Pancreas (tissue), 10 donors: ENCODE measurements around the gene EARS2. TPM values are rescaled to one million over a fixed set of nuclear protein-coding genes. Genes with fewer than 3 reads are reported as not detected.

Experiments used
- ATAC-seq, 4 donors: fragments of 200-7000 bp; cut with Tn5 transposase; one replicate each; pipeline versions ENCODE4 v1.8.0 to v1.9.1; 2020; ENCODE audit warnings: mild to moderate bottlenecking in 4 of 4, moderate library complexity in 4 of 4
- DNase-seq, 6 donors: peaks; one replicate each; pipeline ENCODE4 v3.0.0-alpha.2; 2020
- FAIRE-seq: peaks from 2 replicates; lab custom pipeline; 2012; peaks lifted over from hg19 to GRCh38; lab: Jason Lieb, UNC
- H3K27ac ChIP-seq, 4 donors: fragments of 200-600 bp; sonication (generic); 1 replicate in 3 of 4; 2 replicates in 1 of 4; pipeline versions ENCODE4 v1.5.0 to v1.8.0; 2020
- H3K27me3 ChIP-seq, 4 donors: fragments of 200-600 bp; one replicate each; pipeline ENCODE4 v1.8.0; 2021
- H3K36me3 ChIP-seq, 3 donors: fragments of 200-600 bp; sonication (generic) in 1 of 3; one replicate each; pipeline versions ENCODE4 v1.5.0 to v1.8.0; 2020 to 2021
- H3K4me1 ChIP-seq, 3 donors: fragments of 200-600 bp; one replicate each; pipeline ENCODE4 v1.8.0; 2021
- H3K4me3 ChIP-seq, 4 donors: fragments of 200-600 bp; sonication (generic) in 2 of 4; one replicate each; pipeline versions ENCODE4 v1.5.0 to v1.8.0; 2020 to 2021
- H3K9me3 ChIP-seq, 4 donors: fragments of 200-600 bp; one replicate each; pipeline ENCODE4 v1.8.0; 2021
- WGBS, 2 donors: extraction: QIAGEN DNeasy Blood & Tissue Kit; methylation state at CpG; one replicate each; pipeline ENCODE4 v1.1.7; 2013; 5-methylcytosine and 5-hydroxymethylcytosine counted together
- intact Hi-C, 3 donors: fragments of 100-400 bp; cut with DNase I; formaldehyde crosslinking; loops; one replicate each; pipeline versions ENCODE4 v1.11.1 to v1.14.2; 2022
- polyA plus RNA-seq, 2 donors: library from polyadenylated mRNA; stranded (reverse); fragments of 200-250 nt; gene quantifications; one replicate each; pipeline ENCODE4 v1.2.3, GENCODE V29; 2013
- total RNA-seq, 6 donors: library from RNA; stranded (reverse); fragmentation: NEBNext Ultra II Directional in 4 of 6; extraction: Animal tissue kit (Norgen Biotek cat#: 25700) in 4 of 6; gene quantifications; one replicate each; pipeline versions ENCODE4 v1.2.1 to v1.2.4, GENCODE V29; 2021 to 2023
- TF ChIP-seq, protein P1 (sequence below), 4 donors: fragments of 200-600 bp; sonication (generic) in 3 of 4; IDR thresholded peaks; one replicate each; pipeline versions ENCODE4 v1.5.0 to v1.8.0; 2021; ENCODE audit warnings: antibody characterized with exemption in 4 of 4
- donor health status: healthy with polysubstance abuse.
- donor health status: DM: no; HTN: no; CAD: no; lungs with moderate emphysema.
- donor health status: DM: no; HTN: no; CAD: no.
- donor health status: control.
- donor health status: control.
- donor health status: Bipolar disorder and iron deficiency.
- donor health status: DM: yes; HTN: yes; CAD: no.
- donor health status: DM: no; HTN: no; CAD: no.
- donor health status: DM: no; HTN: no; CAD: no.
- donor health status: DM: yes; HTN: yes; CAD: no.

Gene EARS2
- total and polyA plus RNA-seq, 8 donors: 8.2 to 11.6 (median 10.9) TPM

DNA sequence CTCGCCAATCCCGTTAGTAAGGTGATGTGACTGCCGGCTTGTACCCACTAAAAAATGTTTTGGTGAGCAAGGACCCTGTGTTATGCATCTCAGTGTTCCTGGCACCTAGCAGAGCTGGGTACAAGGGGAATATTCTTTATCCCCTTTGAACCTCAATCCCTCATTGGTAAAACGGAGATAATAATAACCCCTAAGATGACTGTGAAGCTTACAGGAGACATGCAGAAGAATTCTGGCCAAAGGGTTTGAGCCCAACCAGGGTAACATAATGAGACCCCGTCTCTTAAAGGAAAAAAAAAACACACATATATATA lies 47.8 kb downstream of the EARS2 start:
- Histone ChIP-seq H3K36me3 (peaks cover 0 to 3% (median 0%) of the 10 kb centered on the region in 3 donors), H3K9me3 (no peaks in the 10 kb centered on the region), H3K27ac (peak overlapping the region; percentile 85 to 92 (median 88)), H3K27me3 (no peaks in the 10 kb centered on the region), H3K4me3 (peak overlapping the region; percentile 80 to 96 (median 92)), H3K4me1 (peaks cover 7 to 32% (median 14%) of the 10 kb centered on the region in 3 donors)
- 1 to 2% methylated on average over 5 of the region's 5 CpGs for WGBS, 2 donors
- intact Hi-C loops: no loop called here
- TF ChIP-seq, protein P1, sequence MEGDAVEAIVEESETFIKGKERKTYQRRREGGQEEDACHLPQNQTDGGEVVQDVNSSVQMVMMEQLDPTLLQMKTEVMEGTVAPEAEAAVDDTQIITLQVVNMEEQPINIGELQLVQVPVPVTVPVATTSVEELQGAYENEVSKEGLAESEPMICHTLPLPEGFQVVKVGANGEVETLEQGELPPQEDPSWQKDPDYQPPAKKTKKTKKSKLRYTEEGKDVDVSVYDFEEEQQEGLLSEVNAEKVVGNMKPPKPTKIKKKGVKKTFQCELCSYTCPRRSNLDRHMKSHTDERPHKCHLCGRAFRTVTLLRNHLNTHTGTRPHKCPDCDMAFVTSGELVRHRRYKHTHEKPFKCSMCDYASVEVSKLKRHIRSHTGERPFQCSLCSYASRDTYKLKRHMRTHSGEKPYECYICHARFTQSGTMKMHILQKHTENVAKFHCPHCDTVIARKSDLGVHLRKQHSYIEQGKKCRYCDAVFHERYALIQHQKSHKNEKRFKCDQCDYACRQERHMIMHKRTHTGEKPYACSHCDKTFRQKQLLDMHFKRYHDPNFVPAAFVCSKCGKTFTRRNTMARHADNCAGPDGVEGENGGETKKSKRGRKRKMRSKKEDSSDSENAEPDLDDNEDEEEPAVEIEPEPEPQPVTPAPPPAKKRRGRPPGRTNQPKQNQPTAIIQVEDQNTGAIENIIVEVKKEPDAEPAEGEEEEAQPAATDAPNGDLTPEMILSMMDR (IDR thresholded peaks at IDR 0.05): no peak
- no peak for FAIRE-seq
- DNase-seq: no peak
- peak in 1 of 4 donors; percentile 2 for ATAC-seq

DNA sequence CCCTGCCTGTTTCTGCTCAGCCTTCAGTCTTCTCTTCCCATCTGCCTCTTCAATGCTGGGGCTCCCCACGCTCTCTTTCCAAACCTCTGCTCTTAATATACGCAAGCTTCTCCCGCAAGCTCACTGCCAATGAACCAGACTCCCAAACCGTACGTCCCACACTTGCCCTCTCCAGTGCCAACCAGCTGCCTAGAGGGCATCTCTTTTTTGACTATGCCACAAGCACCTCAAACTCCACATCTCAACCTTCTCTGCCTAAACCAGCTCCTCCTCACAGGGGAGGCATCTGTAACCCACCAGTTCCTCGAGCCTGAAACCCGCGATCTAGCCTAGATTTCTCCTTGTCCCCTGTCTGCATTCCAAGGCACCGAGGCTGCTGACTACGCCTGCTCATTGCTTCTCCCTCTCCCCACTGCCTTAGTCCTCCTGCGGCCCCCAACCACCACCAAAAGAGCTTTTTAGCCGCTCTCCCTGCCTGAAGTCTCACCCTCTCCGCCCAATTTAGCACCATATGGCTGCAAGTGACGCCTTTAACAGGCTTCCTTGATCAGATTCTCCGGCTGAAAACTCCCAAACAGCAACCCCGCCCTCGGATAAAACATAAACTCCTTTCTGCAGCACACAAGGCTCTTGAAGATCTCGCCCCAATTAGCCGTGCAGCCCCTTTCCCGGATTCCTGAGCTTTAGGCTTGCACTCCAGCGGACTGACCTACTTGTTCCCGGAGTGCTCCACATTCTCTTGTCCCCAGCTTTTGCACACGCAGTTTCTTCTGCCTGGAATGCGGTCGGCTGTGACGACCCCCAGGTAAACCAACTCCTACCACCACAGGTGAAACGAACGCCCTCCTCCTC lies 48.3 kb downstream of the EARS2 start:
- FAIRE-seq (no peak), ATAC-seq (peak; percentile 6 to 24 (median 12)), DNase-seq (peak in 1 of 6 donors; percentile 38)
- no peaks in the 10 kb centered on the region for H3K9me3 ChIP-seq
- TF ChIP-seq, protein P1 (IDR thresholded peaks at IDR 0.05): no peak
- no peaks in the 10 kb centered on the region for H3K27me3 ChIP-seq
- H3K4me1 ChIP-seq: peaks cover 13 to 38% (median 19%) of the 10 kb centered on the region in 3 donors
- H3K4me3 ChIP-seq: peak overlapping the region; percentile 80 to 96 (median 92)
- peak overlapping the region; percentile 85 to 92 (median 88) for H3K27ac ChIP-seq
- intact Hi-C loops: no loop called here
- 7 to 9% methylated on average over 28 of the region's 28 CpGs for WGBS, 2 donors
- H3K36me3 ChIP-seq: peaks cover 0 to under 1% (median 0%) of the 10 kb centered on the region in 3 donors

DNA sequence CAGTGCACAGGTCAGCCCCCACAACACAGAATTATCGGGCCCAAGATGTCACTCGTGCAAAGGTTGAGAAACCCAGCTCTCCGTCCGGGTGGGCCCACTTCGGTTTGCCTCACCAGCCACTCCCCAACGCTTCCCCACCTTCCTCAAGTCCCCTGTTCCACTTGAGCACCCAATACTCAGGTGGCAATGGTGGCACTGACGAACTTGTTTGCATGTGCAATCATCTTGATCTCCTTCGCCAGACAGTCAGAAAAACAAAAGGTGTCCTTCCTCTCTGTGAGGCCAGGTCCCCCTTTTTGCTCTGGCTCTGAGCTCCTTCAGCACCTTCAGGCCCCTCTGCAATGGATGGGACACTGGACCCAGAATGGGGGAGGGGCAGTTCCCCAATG lies 50.5 kb downstream of the EARS2 start:
- H3K9me3 ChIP-seq: no peaks in the 10 kb centered on the region
- peaks cover 31 to 59% (median 42%) of the 10 kb centered on the region in 3 donors for H3K4me1 ChIP-seq
- 55 to 68% methylated on average over 8 of the region's 8 CpGs for WGBS, 2 donors
- no peak for DNase-seq
- no peak for ATAC-seq
- no peak overlapping the region for H3K4me3 ChIP-seq
- intact Hi-C loops: no loop called here
- TF ChIP-seq, protein P1 (IDR thresholded peaks at IDR 0.05): no peak
- no peaks in the 10 kb centered on the region for H3K36me3 ChIP-seq
- no peak for FAIRE-seq
- no peak overlapping the region for H3K27ac ChIP-seq
- H3K27me3 ChIP-seq: no peaks in the 10 kb centered on the region

DNA sequence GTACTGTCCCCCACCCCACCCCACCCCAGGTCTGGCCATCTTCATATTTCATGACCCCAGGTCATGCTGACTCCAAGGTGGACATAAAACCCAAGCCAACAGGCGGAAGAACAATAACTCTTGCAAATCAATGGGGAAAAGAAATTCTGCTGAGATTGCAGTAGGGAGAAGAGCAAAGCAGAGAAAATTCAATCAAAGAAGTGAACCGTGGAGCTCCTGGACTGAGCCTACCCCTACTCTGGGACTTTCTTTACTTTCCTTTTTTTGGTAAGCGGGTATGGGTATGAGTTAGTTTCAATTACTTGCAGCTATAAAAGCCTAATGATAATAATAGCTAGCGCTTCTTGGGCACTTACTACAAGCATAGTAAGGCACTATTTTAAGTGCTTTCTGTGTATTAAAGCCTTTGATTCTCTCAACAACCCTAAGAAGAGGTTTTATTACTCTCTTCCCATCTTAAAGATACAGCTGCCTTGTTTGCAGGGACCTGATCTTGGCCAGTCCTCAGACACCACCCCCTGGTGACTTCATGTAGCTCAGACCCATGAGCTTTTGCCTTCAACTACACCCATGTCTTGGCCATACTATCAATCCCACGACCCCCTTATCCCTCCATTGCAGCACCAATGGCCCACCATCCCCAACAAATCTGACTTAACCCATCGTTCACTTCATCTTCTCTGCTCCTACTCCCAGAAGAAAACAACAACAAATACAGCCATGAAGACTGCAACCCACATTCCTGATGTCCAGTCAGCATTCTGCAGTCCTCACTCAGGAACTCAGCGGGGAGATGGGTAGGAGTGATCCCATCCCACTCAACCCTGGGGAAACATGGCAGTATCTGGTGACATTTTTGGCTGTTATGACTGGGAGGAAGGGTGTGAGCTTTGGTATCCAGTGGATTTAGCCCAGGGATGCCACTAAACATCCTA lies 51.2 kb downstream of the EARS2 start:
- intact Hi-C loops: no loop called here
- no peaks in the 10 kb centered on the region for H3K9me3 ChIP-seq
- TF ChIP-seq, protein P1 (IDR thresholded peaks at IDR 0.05): no peak
- peak overlapping the region in 2 of 4 donors; percentile 64 to 72 for H3K27ac ChIP-seq
- FAIRE-seq (no peak), ATAC-seq (no peak), DNase-seq (no peak)
- H3K4me3 ChIP-seq: no peak overlapping the region
- H3K27me3 ChIP-seq: no peaks in the 10 kb centered on the region
- no peaks in the 10 kb centered on the region for H3K36me3 ChIP-seq
- 52 to 59% methylated on average over 7 of the region's 7 CpGs for WGBS, 2 donors
- peaks cover 31 to 63% (median 48%) of the 10 kb centered on the region in 3 donors for H3K4me1 ChIP-seq
